WTC11 (cell line): Measurements from ENCODE around the gene TREML1. TPM values are rescaled to one million over a fixed set of nuclear protein-coding genes. Genes with fewer than 3 reads are reported as not detected.

Source experiments
- ATAC-seq: fragments of 200-7000 bp; cut with Tn5 transposase; 2 replicates; pipeline ENCODE4 v1.10.0; 2021; ENCODE audit warnings: mild to moderate bottlenecking, moderate library complexity
- CTCF ChIA-PET: fragments of 300-600 bp; sonication (Branson Sonifier 250); formaldehyde crosslinking; loops from one replicate; lab custom pipeline; 2021; ENCODE audit warnings: antibody characterized with exemption; lab: Charles Lee
- POLR2A ChIA-PET: fragments of 350-600 bp; sonication (Branson Sonifier 250); formaldehyde crosslinking; loops from one replicate; lab custom pipeline; 2021; ENCODE audit warnings: antibody characterized with exemption; lab: Charles Lee
- DNase-seq: peaks from one replicate; pipeline ENCODE4 v3.0.0; 2021; ENCODE audit warnings: low spot score
- H3K27ac Mint-ChIP-seq: 2 replicates; pipeline ENCODE4 v1.8.0; 2021; ENCODE audit warnings: mixed read lengths
- H3K27me3 Mint-ChIP-seq: 2 replicates; pipeline ENCODE4 v1.8.0; 2021; ENCODE audit warnings: low read depth, mild to moderate bottlenecking, moderate library complexity, mixed read lengths
- H3K36me3 Mint-ChIP-seq: 2 replicates; pipeline ENCODE4 v1.8.0; 2021; ENCODE audit warnings: mixed read lengths
- H3K4me1 Mint-ChIP-seq: 2 replicates; pipeline ENCODE4 v1.8.0; 2022; ENCODE audit warnings: mixed read lengths
- H3K4me3 Mint-ChIP-seq: 2 replicates; pipeline ENCODE4 v1.8.0; 2021; ENCODE audit warnings: mild to moderate bottlenecking, moderate library complexity, mixed read lengths
- H3K9me3 Mint-ChIP-seq: 2 replicates; pipeline ENCODE4 v1.8.0; 2021; ENCODE audit warnings: mixed read lengths
- ATF1 ChIP-seq: sonication (generic); formaldehyde crosslinking; IDR thresholded peaks from 2 replicates; pipeline ENCODE4 v1.8.1; 2023; ENCODE audit warnings: mild to moderate bottlenecking, moderate library complexity, missing genetic modification reagents
- CREB1 ChIP-seq: sonication (generic); formaldehyde crosslinking; IDR thresholded peaks from 2 replicates; pipeline ENCODE4 v1.8.0; 2023; ENCODE audit warnings: mild to moderate bottlenecking, missing genetic modification reagents
- ELF4 ChIP-seq: sonication (generic); formaldehyde crosslinking; IDR thresholded peaks from 2 replicates; pipeline ENCODE4 v1.8.1; 2022; ENCODE audit warnings: low read depth, mild to moderate bottlenecking, moderate library complexity, missing genetic modification reagents
- FOXK1 ChIP-seq: sonication (generic); formaldehyde crosslinking; IDR thresholded peaks from 2 replicates; pipeline ENCODE4 v1.8.0; 2022; ENCODE audit warnings: mild to moderate bottlenecking, moderate library complexity, missing genetic modification reagents
- IRF2 ChIP-seq: sonication (generic); formaldehyde crosslinking; IDR thresholded peaks from 2 replicates; pipeline ENCODE4 v1.8.0; 2022; ENCODE audit warnings: low read depth, missing genetic modification reagents, borderline replicate concordance
- MXD4 ChIP-seq: fragments of 250-450 bp; sonication (Bioruptor Pico); IDR thresholded peaks from 2 replicates; pipeline ENCODE4 v1.8.0; 2021; ENCODE audit warnings: mild to moderate bottlenecking, moderate library complexity, borderline replicate concordance
- OVOL2 ChIP-seq: fragments of 250-450 bp; sonication (Bioruptor Pico); IDR thresholded peaks from 2 replicates; pipeline ENCODE4 v1.9.0; 2021; ENCODE audit warnings: mild to moderate bottlenecking, borderline replicate concordance
- PRRX2 ChIP-seq: fragments of 250-450 bp; sonication (Bioruptor Pico); IDR thresholded peaks from 2 replicates; pipeline ENCODE4 v1.8.0; 2021; ENCODE audit warnings: mild to moderate bottlenecking
- SMAD3 ChIP-seq: sonication (generic); formaldehyde crosslinking; IDR thresholded peaks from 2 replicates; pipeline ENCODE4 v1.8.0; 2022; ENCODE audit warnings: missing genetic modification reagents, mild to moderate bottlenecking, borderline replicate concordance
- SOX15 ChIP-seq: fragments of 250-450 bp; sonication (Bioruptor Pico); IDR thresholded peaks from 2 replicates; pipeline ENCODE4 v1.9.0; 2021; ENCODE audit warnings: mild to moderate bottlenecking
- ZNF138 ChIP-seq: sonication (generic); formaldehyde crosslinking; conservative IDR thresholded peaks from 2 replicates; pipeline ENCODE4 v1.8.1; 2022; ENCODE audit warnings: mild to moderate bottlenecking, moderate library complexity, missing genetic modification reagents
- ZNF232 ChIP-seq: sonication (generic); formaldehyde crosslinking; IDR thresholded peaks from 2 replicates; pipeline ENCODE4 v1.8.0; 2022; ENCODE audit warnings: mild to moderate bottlenecking, missing genetic modification reagents
- total RNA-seq: library from RNA; stranded (reverse); gene quantifications from 3 replicates; pipeline ENCODE4 v1.2.3, GENCODE V29; 2021
- TF ChIP-seq, protein P1 (sequence below): sonication (generic); formaldehyde crosslinking; IDR thresholded peaks from 2 replicates; pipeline ENCODE4 v1.8.0; 2022; ENCODE audit warnings: mild to moderate bottlenecking, missing genetic modification reagents
- TF ChIP-seq, protein P2 (sequence below): sonication (generic); formaldehyde crosslinking; IDR thresholded peaks from 2 replicates; pipeline ENCODE4 v1.8.1; 2023; ENCODE audit warnings: mild to moderate bottlenecking, missing genetic modification reagents, moderate library complexity
- TF ChIP-seq, protein P3 (sequence below): fragments of 250-450 bp; sonication (Bioruptor Pico); IDR thresholded peaks from 2 replicates; pipeline ENCODE4 v1.9.0; 2021; ENCODE audit warnings: mild to moderate bottlenecking, borderline replicate concordance
- TF ChIP-seq, protein P4 (sequence below): fragments of 250-450 bp; sonication (Bioruptor Pico); IDR thresholded peaks from 2 replicates; pipeline ENCODE4 v1.9.0; 2021; ENCODE audit warnings: mild to moderate bottlenecking

Gene TREML1
- total RNA-seq, 1 experiment from 2014 or later = not detected

DNA sequence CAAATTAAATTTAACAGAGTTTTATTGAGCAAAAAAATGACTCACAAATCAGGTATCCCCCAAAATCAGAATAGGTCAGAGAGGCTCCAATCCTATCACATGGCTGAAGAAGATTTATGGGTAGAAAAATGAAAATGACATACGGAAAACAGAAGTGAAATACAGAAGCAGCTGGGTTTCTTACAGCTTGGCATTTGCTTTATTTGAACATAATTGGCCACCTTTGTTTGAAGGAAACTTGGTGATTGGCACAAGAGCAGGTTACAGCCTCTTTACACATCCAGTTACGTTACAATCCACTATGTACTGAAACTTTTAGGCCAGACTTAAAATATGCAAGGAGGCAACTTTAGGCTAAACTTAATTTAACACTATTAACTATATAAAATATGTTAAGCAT is 20.5 kb upstream of the TREML1 start (continued):
- TF ChIP-seq, protein P1, sequence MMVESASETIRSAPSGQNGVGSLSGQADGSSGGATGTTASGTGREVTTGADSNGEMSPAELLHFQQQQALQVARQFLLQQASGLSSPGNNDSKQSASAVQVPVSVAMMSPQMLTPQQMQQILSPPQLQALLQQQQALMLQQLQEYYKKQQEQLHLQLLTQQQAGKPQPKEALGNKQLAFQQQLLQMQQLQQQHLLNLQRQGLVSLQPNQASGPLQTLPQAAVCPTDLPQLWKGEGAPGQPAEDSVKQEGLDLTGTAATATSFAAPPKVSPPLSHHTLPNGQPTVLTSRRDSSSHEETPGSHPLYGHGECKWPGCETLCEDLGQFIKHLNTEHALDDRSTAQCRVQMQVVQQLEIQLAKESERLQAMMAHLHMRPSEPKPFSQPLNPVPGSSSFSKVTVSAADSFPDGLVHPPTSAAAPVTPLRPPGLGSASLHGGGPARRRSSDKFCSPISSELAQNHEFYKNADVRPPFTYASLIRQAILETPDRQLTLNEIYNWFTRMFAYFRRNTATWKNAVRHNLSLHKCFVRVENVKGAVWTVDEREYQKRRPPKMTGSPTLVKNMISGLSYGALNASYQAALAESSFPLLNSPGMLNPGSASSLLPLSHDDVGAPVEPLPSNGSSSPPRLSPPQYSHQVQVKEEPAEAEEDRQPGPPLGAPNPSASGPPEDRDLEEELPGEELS (CRISPR knock-in tag) = no peak
- no peak for TF ChIP-seq ZNF232 (CRISPR knock-in tag)
- TF ChIP-seq, protein P2, sequence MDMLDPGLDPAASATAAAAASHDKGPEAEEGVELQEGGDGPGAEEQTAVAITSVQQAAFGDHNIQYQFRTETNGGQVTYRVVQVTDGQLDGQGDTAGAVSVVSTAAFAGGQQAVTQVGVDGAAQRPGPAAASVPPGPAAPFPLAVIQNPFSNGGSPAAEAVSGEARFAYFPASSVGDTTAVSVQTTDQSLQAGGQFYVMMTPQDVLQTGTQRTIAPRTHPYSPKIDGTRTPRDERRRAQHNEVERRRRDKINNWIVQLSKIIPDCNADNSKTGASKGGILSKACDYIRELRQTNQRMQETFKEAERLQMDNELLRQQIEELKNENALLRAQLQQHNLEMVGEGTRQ (CRISPR knock-in tag) = no peak

DNA sequence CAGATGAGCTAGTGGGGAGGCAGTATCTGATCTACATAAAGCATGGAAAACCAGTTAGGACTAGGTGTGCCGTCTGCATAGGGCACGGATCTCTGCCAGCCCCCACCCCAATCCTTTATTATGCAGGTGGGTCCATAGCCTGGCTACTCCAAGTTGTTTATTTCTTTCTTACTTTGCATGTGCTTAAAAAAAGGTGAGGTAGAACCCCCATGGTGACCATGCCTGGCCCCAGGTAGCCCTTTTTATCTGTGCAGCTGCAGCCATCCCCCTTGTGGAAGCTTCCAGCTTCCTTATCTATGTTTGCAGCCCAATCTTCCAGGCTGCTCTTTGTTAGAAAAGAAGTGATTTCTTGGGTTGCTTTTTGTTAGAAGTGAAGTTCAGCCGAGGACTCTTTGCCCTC is 17.8 kb upstream of the TREML1 start:
- POLR2A ChIA-PET = no interaction called here
- H3K27ac Mint-ChIP-seq = peak overlapping the region; percentile 97; the same call in 1 of the 2 replicates
- H3K4me3 Mint-ChIP-seq = no peak overlapping the region
- CTCF ChIA-PET = interaction anchor here (0.6 to 2.3 kb wide), 6 partner anchors 10 to 173 kb away, joined by 3 to 12 read pairs (median 7); no protein-coding TSS in a partner anchor
- H3K9me3 Mint-ChIP-seq = no peaks in the 10 kb centered on the region
- H3K27me3 Mint-ChIP-seq = no peaks in the 10 kb centered on the region
- peak; percentile 36 for DNase-seq
- no peaks in the 10 kb centered on the region for H3K36me3 Mint-ChIP-seq
- peaks cover 16% of the 10 kb centered on the region for H3K4me1 Mint-ChIP-seq
- TF ChIP-seq FOXK1 = peak; percentile 18; the same call in 1 of the 2 replicates
- TF ChIP-seq OVOL2 (CRISPR knock-in tag) = no peak
- no peak for TF ChIP-seq CREB1 (CRISPR knock-in tag)
- TF ChIP-seq, all 79 proteins: peak for 1
- peak; percentile 91 for ATAC-seq

DNA sequence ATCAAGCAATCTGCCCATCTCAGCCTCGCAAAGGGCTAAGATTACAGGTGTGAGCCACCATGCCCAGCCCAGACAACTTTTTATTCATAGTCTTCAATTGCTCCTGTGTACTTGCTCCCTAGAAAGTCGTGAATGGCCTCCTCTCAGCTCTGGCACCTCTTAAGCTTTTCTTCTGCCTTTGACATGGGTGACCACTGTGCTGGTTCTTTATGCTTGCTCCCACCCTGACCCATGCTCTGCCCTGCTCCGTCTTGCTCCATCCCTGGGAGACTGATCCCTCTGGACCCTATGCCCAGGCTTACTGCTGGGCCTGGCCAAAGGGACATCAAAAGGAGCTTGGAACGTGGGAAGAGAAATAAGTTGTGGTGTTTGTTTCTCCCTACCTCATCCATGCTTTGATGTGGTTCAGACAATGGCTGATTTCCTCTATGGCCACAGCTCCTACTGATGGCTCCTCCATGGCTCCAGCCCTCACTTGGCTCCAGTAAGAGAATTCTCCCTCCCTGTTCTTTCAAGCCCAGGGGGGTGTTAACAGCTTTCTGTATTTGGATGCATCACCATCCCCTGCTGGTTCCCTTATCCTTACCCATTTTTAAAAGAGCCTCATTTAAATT is 16.5 kb upstream of the TREML1 start:
- Mint-ChIP-seq H3K27ac (peak overlapping the region; percentile 2; the same call in 1 of the 2 replicates), H3K4me3 (no peak overlapping the region), H3K36me3 (no peaks in the 10 kb centered on the region), H3K9me3 (no peaks in the 10 kb centered on the region), H3K4me1 (peaks cover 16% of the 10 kb centered on the region), H3K27me3 (no peaks in the 10 kb centered on the region; the same call in 1 of the 2 replicates)
- ChIA-PET CTCF (interaction anchor here (0.9 to 2.3 kb wide), 4 partner anchors 12 to 70 kb away, joined by 4 to 12 read pairs (median 10); no protein-coding TSS in a partner anchor), POLR2A (no interaction called here)
- no peak for DNase-seq
- TF ChIP-seq, protein P3, sequence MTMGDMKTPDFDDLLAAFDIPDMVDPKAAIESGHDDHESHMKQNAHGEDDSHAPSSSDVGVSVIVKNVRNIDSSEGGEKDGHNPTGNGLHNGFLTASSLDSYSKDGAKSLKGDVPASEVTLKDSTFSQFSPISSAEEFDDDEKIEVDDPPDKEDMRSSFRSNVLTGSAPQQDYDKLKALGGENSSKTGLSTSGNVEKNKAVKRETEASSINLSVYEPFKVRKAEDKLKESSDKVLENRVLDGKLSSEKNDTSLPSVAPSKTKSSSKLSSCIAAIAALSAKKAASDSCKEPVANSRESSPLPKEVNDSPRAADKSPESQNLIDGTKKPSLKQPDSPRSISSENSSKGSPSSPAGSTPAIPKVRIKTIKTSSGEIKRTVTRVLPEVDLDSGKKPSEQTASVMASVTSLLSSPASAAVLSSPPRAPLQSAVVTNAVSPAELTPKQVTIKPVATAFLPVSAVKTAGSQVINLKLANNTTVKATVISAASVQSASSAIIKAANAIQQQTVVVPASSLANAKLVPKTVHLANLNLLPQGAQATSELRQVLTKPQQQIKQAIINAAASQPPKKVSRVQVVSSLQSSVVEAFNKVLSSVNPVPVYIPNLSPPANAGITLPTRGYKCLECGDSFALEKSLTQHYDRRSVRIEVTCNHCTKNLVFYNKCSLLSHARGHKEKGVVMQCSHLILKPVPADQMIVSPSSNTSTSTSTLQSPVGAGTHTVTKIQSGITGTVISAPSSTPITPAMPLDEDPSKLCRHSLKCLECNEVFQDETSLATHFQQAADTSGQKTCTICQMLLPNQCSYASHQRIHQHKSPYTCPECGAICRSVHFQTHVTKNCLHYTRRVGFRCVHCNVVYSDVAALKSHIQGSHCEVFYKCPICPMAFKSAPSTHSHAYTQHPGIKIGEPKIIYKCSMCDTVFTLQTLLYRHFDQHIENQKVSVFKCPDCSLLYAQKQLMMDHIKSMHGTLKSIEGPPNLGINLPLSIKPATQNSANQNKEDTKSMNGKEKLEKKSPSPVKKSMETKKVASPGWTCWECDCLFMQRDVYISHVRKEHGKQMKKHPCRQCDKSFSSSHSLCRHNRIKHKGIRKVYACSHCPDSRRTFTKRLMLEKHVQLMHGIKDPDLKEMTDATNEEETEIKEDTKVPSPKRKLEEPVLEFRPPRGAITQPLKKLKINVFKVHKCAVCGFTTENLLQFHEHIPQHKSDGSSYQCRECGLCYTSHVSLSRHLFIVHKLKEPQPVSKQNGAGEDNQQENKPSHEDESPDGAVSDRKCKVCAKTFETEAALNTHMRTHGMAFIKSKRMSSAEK = no peak
- TF ChIP-seq MXD4 (CRISPR knock-in tag) = no peak
- TF ChIP-seq ELF4 (CRISPR knock-in tag) = no peak
- TF ChIP-seq PRRX2 (CRISPR knock-in tag) = no peak
- no peak for TF ChIP-seq ZNF138 (CRISPR knock-in tag)
- no peak for TF ChIP-seq SMAD3 (CRISPR knock-in tag)
- TF ChIP-seq, protein P4, sequence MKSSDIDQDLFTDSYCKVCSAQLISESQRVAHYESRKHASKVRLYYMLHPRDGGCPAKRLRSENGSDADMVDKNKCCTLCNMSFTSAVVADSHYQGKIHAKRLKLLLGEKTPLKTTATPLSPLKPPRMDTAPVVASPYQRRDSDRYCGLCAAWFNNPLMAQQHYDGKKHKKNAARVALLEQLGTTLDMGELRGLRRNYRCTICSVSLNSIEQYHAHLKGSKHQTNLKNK = no peak
- no peak for TF ChIP-seq SOX15 (CRISPR knock-in tag)
- TF ChIP-seq ATF1 (CRISPR knock-in tag) = no peak
- TF ChIP-seq IRF2 (CRISPR knock-in tag) = no peak
- ATAC-seq = peak; percentile 12; the same call in 1 of the 2 replicates
